Ramos (cell line): ENCODE measurements around the gene MAPK12.

Source experiments
- in situ Hi-C: fragments of 300-500 bp; cut with MboI; formaldehyde crosslinking; loops from one replicate; pipeline ENCODE4 v1.14.3; 2022; ENCODE audit warnings: low sequenced_read_pairs; ENCODE audit not compliant: unreplicated experiment

MAPK12 gene

GRCh38 chr22:50203288-50203687, 58.2 kb downstream of the MAPK12 start:
- in situ Hi-C loops = no loop called here
